Loucy (cell line): ENCODE results near the gene NGEF.

Experiments
- H2AFZ ChIP-seq: fragments of 200-600 bp; sonication (generic); 2 replicates; pipeline ENCODE4 v1.6.0; 2016; ENCODE audit warnings: antibody characterized with exemption, mild to moderate bottlenecking, low read length, moderate library complexity
- H3F3A ChIP-seq: fragments of 200-600 bp; 2 replicates; pipeline ENCODE4 v1.6.0; 2016; ENCODE audit warnings: antibody characterized with exemption, low read depth, mild to moderate bottlenecking
- H3K27me3 ChIP-seq: fragments of 200-600 bp; sonication (generic); 2 replicates; pipeline ENCODE4 v1.6.1; 2014; ENCODE audit warnings: low read length, mild to moderate bottlenecking; ENCODE audit not compliant: insufficient read depth, poor library complexity, severe bottlenecking
- H3K36me3 ChIP-seq: fragments of 200-600 bp; sonication (generic); 2 replicates; pipeline ENCODE4 v1.6.1; 2016; ENCODE audit warnings: low read length; ENCODE audit not compliant: insufficient read depth
- H3K4me1 ChIP-seq: fragments of 200-600 bp; sonication (generic); 2 replicates; pipeline ENCODE4 v1.5.1; 2014; ENCODE audit warnings: low read length, mild to moderate bottlenecking; ENCODE audit not compliant: insufficient read depth, poor library complexity, severe bottlenecking
- H3K4me2 ChIP-seq: fragments of 200-600 bp; sonication (generic); 2 replicates; pipeline ENCODE4 v1.6.0; 2014; ENCODE audit warnings: antibody characterized with exemption, low read length, low read depth, mild to moderate bottlenecking; ENCODE audit not compliant: poor library complexity, severe bottlenecking
- H3K4me3 ChIP-seq: fragments of 200-600 bp; sonication (generic); 2 replicates; pipeline ENCODE4 v1.5.1; 2014; ENCODE audit warnings: low read length, mild to moderate bottlenecking, mixed read lengths; ENCODE audit not compliant: poor library complexity, severe bottlenecking
- H3K79me2 ChIP-seq: fragments of 200-600 bp; sonication (generic); 2 replicates; pipeline ENCODE4 v1.6.1; 2014; ENCODE audit warnings: low read length; ENCODE audit not compliant: insufficient read depth
- H3K9ac ChIP-seq: fragments of 200-600 bp; sonication (generic); 2 replicates; pipeline ENCODE4 v1.6.0; 2014; ENCODE audit warnings: mild to moderate bottlenecking, low read depth, low read length, moderate library complexity; ENCODE audit not compliant: poor library complexity, severe bottlenecking
- H3K9me2 ChIP-seq: fragments of 200-600 bp; sonication (generic); replicated peaks from 2 replicates; pipeline ENCODE4 v1.6.1; 2016; ENCODE audit warnings: low read depth, low read length, mixed read lengths
- H3K9me3 ChIP-seq: fragments of 200-600 bp; sonication (generic); 2 replicates; pipeline ENCODE4 v1.6.1; 2014; ENCODE audit warnings: mild to moderate bottlenecking, antibody characterized with exemption, low read length, low read depth; ENCODE audit not compliant: insufficient read depth
- H4K20me1 ChIP-seq: fragments of 200-600 bp; sonication (generic); 2 replicates; pipeline ENCODE4 v1.6.0; 2014; ENCODE audit warnings: antibody characterized with exemption, low read length, mild to moderate bottlenecking; ENCODE audit not compliant: insufficient read depth, poor library complexity, severe bottlenecking
- EZH2phosphoT487 ChIP-seq: fragments of 200-600 bp; IDR thresholded peaks from 2 replicates; pipeline ENCODE4 v1.6.1; 2018; ENCODE audit warnings: antibody characterized with exemption, mild to moderate bottlenecking, moderate library complexity, borderline replicate concordance
- TF ChIP-seq, protein P1 (sequence below): fragments of 200-600 bp; sonication (generic); conservative IDR thresholded peaks from 2 replicates; pipeline ENCODE4 v1.5.1; 2014; ENCODE audit warnings: mild to moderate bottlenecking, antibody characterized with exemption, low read length

The NGEF gene

DNA sequence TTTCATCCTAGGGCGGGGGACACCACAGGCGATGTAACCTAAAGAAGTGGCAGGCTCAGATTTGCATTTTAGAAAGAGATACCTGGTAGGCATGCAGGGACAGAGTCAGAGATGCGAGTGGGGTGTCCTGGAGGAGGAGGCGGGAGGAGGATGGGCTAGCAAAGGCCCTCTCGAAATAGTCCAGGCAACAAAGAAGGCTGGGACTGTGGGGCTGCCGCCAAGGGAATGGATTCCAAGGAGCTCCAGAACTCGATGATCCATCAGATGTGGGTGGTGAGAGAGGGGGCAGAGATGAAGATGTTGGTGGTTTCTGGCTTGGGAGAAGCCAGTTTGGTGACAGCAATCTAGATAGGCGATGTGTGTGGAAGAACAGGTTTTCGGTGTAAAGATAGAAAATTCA is 34.6 kb upstream of the NGEF start:
- Histone ChIP-seq H3K9me2 (no peaks in the 10 kb centered on the region), H3K27me3 (no peaks in the 10 kb centered on the region), H3K4me3 (no peak overlapping the region), H3K36me3 (no peaks in the 10 kb centered on the region), H3K9me3 (no peaks in the 10 kb centered on the region), H3K4me1 (no peaks in the 10 kb centered on the region), H3K4me2 (no peak overlapping the region), H3K79me2 (no peaks in the 10 kb centered on the region), H4K20me1 (no peaks in the 10 kb centered on the region), H3F3A (no peaks in the 10 kb centered on the region), H3K9ac (no peak overlapping the region), H2AFZ (no peak overlapping the region)
- TF ChIP-seq, protein P1, sequence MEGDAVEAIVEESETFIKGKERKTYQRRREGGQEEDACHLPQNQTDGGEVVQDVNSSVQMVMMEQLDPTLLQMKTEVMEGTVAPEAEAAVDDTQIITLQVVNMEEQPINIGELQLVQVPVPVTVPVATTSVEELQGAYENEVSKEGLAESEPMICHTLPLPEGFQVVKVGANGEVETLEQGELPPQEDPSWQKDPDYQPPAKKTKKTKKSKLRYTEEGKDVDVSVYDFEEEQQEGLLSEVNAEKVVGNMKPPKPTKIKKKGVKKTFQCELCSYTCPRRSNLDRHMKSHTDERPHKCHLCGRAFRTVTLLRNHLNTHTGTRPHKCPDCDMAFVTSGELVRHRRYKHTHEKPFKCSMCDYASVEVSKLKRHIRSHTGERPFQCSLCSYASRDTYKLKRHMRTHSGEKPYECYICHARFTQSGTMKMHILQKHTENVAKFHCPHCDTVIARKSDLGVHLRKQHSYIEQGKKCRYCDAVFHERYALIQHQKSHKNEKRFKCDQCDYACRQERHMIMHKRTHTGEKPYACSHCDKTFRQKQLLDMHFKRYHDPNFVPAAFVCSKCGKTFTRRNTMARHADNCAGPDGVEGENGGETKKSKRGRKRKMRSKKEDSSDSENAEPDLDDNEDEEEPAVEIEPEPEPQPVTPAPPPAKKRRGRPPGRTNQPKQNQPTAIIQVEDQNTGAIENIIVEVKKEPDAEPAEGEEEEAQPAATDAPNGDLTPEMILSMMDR = no peak
- no peak for TF ChIP-seq EZH2phosphoT487

DNA sequence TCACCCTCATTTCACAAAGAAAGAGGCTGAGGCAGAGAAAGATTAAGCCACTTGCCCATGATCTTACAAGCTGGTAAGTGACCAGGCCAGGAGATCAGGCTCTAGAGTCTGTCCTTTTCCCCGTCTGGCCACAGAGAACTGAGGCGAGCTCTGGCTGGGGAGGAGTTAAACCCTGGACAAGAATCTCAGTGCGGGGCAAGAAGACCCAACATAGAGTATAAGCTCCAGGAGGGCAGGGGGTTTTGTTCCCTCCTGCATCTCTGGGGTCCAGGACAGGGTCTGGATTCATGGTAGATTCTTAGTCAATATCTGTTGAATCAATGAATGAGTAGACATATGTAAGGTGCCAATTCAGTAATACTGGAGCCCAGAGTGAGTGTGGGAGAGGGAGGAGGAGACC is 34.1 kb upstream of the NGEF start:
- Histone ChIP-seq H3F3A (no peaks in the 10 kb centered on the region), H2AFZ (no peak overlapping the region), H3K4me1 (no peaks in the 10 kb centered on the region), H3K36me3 (no peaks in the 10 kb centered on the region), H3K4me3 (no peak overlapping the region), H4K20me1 (no peaks in the 10 kb centered on the region), H3K4me2 (no peak overlapping the region), H3K9me2 (no peaks in the 10 kb centered on the region), H3K27me3 (no peaks in the 10 kb centered on the region), H3K9me3 (no peaks in the 10 kb centered on the region), H3K9ac (no peak overlapping the region), H3K79me2 (no peaks in the 10 kb centered on the region)
- TF ChIP-seq, protein P1 = no peak
- TF ChIP-seq EZH2phosphoT487 = no peak

- Histone ChIP-seq H3K4me2 (no peak overlapping the region), H2AFZ (no peak overlapping the region), H3K9me3 (no peaks in the 10 kb centered on the region), H3F3A (no peaks in the 10 kb centered on the region), H3K4me3 (no peak overlapping the region), H4K20me1 (no peaks in the 10 kb centered on the region), H3K79me2 (no peaks in the 10 kb centered on the region), H3K4me1 (no peaks in the 10 kb centered on the region), H3K27me3 (no peaks in the 10 kb centered on the region), H3K9ac (no peak overlapping the region), H3K36me3 (no peaks in the 10 kb centered on the region), H3K9me2 (no peaks in the 10 kb centered on the region)
- no peak for TF ChIP-seq EZH2phosphoT487
- TF ChIP-seq, protein P1 = no peak
Measured at GRCh38 chr2:233044974-233045605, 32.0 kb upstream of the NGEF start.
